Liver (tissue), 3 donors: ENCODE measurements around the gene CYB561A3.

Source experiments
- ATF3 ChIP-seq: IDR thresholded peaks from 2 replicates; pipeline ENCODE4 v1.6.1; 2016; ENCODE audit warnings: antibody characterized with exemption
- CTCF ChIP-seq: fragments of 150-350 bp; IDR thresholded peaks from 2 replicates; pipeline ENCODE4 v1.5.1; 2017; ENCODE audit warnings: improper control_type of control experiment, low read depth, low read length; ENCODE audit not compliant: missing input control
- YY1 ChIP-seq: IDR thresholded peaks from 2 replicates; pipeline ENCODE4 v1.6.1; 2016; ENCODE audit warnings: antibody characterized with exemption, mild to moderate bottlenecking
- donor health status: healthy.
- donor health status: healthy.

- no peak for TF ChIP-seq CTCF
- TF ChIP-seq ATF3 = no peak
- TF ChIP-seq YY1 = no peak
Observed at GRCh38 chr11:61401573-61401972, 39.9 kb upstream of the CYB561A3 start.
